Loucy (cell line): ENCODE results near the gene YTHDF2.

Experiments
- EZH2phosphoT487 ChIP-seq: fragments of 200-600 bp; IDR thresholded peaks from 2 replicates; pipeline ENCODE4 v1.6.1; 2018; ENCODE audit warnings: antibody characterized with exemption, mild to moderate bottlenecking, moderate library complexity, borderline replicate concordance
- TF ChIP-seq, protein P1 (sequence below): fragments of 200-600 bp; sonication (generic); conservative IDR thresholded peaks from 2 replicates; pipeline ENCODE4 v1.5.1; 2014; ENCODE audit warnings: mild to moderate bottlenecking, antibody characterized with exemption, low read length

DNA sequence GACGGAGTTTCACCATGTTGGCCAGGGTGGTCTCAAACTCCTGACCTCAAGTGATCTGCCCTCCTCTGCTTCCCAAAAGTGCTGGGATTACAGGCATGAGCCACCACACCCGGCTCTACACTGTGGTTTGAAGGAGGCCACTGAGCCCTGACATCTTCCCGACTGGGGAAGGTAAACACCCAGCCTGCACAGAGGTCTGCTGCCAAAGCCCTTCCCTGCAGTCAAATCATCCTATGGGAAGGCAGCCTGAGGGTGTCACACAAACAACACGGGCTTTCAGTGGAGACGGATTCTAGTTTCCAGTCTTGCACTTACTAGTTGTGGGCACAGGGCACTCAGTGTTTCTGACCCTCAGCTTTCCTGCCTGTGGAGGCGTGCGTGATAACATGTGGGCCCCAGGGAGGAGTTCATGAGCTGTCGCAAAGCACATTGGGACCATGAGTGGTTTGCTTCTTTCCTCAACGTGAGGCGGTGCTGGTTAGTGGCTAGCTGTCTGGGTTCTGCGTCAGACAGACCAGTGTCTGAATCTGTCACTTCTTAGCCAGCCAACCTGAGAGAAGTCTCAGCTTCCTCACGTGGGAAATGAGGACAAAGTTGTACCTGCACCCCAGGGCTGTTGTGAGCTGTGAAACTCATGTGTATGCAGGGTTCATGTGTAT lies 53.8 kb downstream of the YTHDF2 start:
- TF ChIP-seq, protein P1, sequence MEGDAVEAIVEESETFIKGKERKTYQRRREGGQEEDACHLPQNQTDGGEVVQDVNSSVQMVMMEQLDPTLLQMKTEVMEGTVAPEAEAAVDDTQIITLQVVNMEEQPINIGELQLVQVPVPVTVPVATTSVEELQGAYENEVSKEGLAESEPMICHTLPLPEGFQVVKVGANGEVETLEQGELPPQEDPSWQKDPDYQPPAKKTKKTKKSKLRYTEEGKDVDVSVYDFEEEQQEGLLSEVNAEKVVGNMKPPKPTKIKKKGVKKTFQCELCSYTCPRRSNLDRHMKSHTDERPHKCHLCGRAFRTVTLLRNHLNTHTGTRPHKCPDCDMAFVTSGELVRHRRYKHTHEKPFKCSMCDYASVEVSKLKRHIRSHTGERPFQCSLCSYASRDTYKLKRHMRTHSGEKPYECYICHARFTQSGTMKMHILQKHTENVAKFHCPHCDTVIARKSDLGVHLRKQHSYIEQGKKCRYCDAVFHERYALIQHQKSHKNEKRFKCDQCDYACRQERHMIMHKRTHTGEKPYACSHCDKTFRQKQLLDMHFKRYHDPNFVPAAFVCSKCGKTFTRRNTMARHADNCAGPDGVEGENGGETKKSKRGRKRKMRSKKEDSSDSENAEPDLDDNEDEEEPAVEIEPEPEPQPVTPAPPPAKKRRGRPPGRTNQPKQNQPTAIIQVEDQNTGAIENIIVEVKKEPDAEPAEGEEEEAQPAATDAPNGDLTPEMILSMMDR: no peak
- TF ChIP-seq EZH2phosphoT487: no peak
